H1 (cell line): ENCODE data around the gene MTR.

Experiments used
- CHD7 ChIP-seq: fragments of 300-600 bp; sonication (generic); IDR thresholded peaks from 2 replicates; pipeline ENCODE4 v1.7.1; 2012; ENCODE audit warnings: low read length, moderate library complexity, mild to moderate bottlenecking, inconsistent platforms; ENCODE audit not compliant: insufficient replicate concordance
- CTCF ChIP-seq, 3 experiments: IDR thresholded peaks; 1 replicate in 2 of 3; 2 replicates in 1 of 3; pipeline versions ENCODE4 v1.5.1 to v1.6.1; 2011; ENCODE audit warnings: low read length in 3 of 3, mild to moderate bottlenecking in 3 of 3, inconsistent platforms in 2 of 3, low read depth in 1 of 3, moderate library complexity in 1 of 3; ENCODE audit not compliant: insufficient read depth in 1 of 3; ENCODE audit errors: control extremely low read depth in 1 of 3

DNA sequence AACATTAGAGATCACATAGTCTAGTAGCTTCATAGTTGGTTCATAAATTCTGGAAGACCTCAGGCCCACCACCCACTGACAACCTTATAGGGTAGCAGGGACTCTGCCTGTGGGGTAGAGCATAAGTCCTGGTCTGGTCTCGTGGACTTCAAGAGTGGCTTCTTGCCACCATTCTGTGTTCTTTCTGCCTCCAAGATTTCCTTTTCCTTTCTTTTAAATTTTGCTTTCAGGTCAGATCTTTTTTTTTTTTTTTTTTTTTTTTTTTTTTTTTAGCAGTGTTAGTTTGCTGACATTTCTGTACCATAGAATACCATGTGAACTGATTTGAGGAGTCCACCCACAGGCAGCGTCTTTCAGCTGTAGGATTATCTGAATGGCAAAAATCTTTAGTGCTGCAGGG lies 28.5 kb downstream of the MTR start:
- TF ChIP-seq CTCF (IDR thresholded peaks at IDR 0.05; ENCODE audit: control extremely low read depth in 1 of 3, insufficient read depth in 1 of 3, low read depth in 1 of 3, low read length in 3 of 3) (no peak), CHD7 (no peak)
